ENCODE data around the gene STK39. TPM values are rescaled to one million over a fixed set of nuclear protein-coding genes. Genes with fewer than 3 reads are reported as not detected.

The STK39 gene
- total RNA-seq, 1 donor from 2014 or later: 0.50 TPM

DNA sequence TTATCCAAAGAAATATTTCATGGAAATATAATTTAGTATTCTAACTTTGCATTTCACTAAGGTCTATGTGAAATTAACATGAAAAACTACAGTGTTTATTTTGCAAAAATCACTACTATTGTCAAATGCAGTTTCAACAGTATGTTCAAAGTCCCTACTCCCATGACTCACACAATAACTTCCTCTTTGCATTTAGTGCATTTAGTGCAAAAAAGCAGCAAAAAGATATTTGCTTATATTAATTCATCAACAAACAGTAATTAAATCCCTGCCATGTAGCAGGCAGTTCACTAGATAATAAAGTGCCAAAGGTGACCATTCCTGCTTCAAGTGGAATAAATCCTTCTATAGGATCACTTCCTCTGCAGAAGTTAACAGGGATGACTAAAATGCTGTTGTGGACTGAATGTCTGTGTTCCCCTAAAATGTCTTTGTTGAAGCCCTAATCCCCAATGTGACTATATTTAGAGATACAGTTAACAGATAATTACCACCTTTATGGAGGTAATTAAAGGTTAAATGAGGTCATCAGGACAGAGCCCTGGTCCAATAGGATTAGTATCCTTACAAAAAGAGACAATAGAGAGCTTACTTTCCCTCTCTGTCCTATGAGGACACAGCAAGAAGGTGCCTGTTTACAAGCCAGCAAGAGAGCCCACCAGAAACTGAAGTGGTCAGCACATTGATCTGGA lies 61.7 kb downstream of the STK39 start:
- no peak for ATAC-seq
- no peak for DNase-seq (ENCODE audit: low spot score)

- no peak for DNase-seq (ENCODE audit: low spot score)
- no peak for ATAC-seq
These were observed 62.5 kb downstream of the STK39 start for GRCh38 chr2:168184681-168185513.

- no peak for DNase-seq (ENCODE audit: low spot score)
- ATAC-seq: no peak
These were observed 63.9 kb downstream of the STK39 start for GRCh38 chr2:168183308-168183997.

DNA sequence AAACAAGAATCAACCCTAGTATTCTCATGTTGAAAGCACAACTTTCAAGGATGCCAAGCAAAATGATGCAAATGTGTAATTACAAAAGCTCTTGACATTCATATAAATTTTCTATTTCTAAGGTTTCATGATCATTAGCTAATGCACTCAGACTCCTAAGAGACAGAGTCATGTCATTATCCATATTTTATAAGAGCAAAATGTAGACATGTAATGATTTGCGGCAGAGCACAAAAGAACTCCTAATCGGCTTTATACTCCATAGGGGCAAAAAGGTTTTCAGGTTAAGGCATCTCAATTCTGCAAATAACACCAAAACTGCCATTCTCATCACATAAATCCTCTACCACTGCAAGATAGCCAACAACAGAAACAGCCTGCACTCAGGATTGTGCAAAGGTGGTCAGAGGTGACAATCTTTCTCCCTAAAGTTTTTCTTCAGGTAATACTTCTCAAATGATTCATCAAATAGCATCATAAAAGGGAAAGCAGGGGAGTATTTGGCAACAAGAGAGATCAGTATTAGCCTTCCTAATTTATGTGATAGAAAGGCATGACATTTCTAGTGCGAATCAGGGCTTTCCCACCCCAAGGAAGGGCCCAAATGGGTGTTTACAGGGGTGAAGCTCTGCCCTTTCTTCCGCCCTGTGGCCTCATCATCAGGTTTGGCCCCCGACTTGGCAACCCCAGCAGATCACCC lies 64.7 kb downstream of the STK39 start:
- ATAC-seq (no peak), DNase-seq (ENCODE audit: low spot score) (no peak)

DNA sequence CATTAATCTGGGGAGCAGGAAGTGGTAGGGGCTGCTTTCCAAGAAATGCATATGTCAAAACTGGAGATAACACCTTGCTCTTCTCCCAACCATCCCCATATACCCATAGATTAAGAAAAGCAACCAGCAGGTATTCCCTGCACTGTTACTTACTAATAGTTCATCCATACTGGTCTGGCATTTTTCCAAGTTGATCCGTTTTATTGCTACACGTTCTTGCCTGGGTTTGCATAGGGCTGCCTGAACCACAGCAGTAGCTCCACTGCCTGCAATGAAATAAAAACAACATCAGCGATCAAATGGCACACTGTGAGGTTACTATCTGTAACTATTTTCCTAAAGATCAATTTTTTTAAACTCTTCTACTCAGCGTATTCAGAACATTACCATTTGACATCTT lies 65.6 kb downstream of the STK39 start:
- ATAC-seq (no peak), DNase-seq (ENCODE audit: low spot score) (no peak)

DNA sequence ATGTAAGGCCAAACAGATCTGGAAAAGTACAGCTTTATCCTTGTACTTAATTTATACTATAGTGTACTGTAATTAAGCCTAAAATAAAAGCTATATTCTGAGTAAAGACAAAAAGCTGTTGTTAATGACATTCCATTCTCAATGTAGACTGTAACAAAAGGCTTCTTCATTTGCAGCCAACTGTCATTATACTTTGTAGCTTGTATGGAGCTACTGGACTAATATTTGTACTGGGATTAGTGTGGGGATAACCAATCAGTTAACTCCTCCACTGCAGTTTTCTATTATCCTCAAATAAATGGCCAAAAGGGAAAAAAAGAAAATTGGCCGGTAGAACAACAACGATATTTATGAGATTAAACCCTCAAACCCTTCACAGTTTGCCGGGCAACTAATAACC lies 66.5 kb downstream of the STK39 start:
- DNase-seq (ENCODE audit: low spot score) (no peak), ATAC-seq (no peak)

DNA sequence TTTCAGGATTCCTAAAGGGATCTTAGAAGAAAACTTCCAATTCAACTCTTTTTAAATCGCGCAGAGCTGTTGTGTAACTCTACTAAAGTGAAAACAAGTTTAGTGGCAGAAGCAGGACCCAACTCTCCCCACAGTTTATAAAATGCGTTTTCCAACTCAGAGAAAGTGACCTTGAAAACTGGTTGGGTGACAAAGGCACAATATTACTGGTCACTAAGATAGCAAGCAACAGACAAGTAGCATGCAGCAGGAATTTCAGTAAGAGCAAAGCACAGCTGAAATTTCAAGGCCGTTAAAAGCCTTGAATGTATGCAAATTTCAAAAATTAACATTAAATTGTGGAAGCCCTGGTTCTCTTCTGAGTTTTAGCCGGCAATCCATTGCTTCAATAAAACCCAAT lies 66.9 kb downstream of the STK39 start:
- ATAC-seq: no peak
- DNase-seq (ENCODE audit: low spot score): no peak

DNA sequence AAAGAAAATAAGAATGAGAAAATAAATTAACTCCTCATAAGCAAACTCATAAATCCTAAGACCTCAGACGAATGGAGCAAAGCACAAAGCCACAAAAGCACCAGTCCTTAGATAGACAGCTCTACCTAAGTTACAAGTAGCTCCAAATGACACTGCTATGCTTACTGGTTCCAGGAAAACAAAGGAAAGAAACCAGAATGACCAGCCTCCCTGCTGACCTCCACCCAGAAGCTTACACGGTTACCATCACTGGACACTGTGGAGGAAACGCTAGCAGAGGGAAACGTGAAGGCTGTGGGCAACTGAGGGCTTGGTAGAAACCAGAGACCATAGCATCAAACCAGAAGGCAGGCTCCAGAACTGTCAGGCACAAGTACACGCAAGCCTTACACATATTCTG lies 67.8 kb downstream of the STK39 start:
- ATAC-seq (no peak), DNase-seq (ENCODE audit: low spot score) (no peak)

- no peak for ATAC-seq
These were observed 68.7 kb downstream of the STK39 start for GRCh38 chr2:168178520-168179324.

DNA sequence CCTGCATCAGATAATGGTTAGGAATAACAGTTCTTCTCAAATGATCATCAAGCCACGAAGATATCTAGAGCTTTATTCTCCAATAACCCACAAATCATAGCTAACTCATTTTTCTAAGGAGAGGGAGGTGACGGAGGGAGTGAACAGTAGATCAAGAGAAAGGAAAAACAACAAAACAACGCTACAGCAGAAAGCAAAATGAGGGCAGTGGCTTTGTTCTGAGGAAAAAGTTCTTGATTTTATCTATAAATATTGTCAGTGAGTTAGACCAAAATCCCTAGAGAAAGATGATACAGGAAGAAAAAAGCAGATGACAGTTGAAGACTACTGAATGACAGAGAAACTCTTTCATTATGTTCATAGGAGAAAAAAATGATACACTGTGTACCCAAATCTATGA lies 71.0 kb downstream of the STK39 start:
- ATAC-seq (no peak), DNase-seq (ENCODE audit: low spot score) (no peak)

More at GRCh38 chr2:168178520-168179324, 68.7 kb downstream of the STK39 start:
- no peak for DNase-seq (ENCODE audit: low spot score)

DNA sequence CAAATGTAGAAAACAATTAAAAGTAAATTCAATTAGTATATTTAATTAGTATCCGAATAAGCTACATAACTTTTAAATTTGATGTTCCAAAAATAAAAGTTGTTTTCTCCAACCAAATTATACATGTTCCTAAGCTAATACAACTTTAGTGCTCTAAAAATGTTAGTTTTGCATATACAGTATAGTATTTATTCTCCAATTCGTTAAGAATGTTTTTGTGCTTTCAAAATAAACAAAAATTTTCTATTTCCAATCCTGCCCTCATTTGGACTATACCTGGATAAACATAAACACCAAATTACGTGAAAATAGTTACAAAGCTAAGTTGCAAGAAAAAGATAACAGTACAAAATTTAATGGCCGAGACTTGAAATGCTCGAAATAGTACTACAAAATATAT lies 71.9 kb downstream of the STK39 start:
- ATAC-seq (no peak), DNase-seq (ENCODE audit: low spot score) (no peak)

- DNase-seq (ENCODE audit: low spot score): no peak
- no peak for ATAC-seq
These were observed 72.6 kb downstream of the STK39 start for GRCh38 chr2:168174756-168175155.

GRCh38 chr2:168172071-168172470 lies 75.3 kb downstream of the STK39 start:
- ATAC-seq: no peak
- no peak for DNase-seq (ENCODE audit: low spot score)

- ATAC-seq (no peak), DNase-seq (ENCODE audit: low spot score) (no peak)
These were observed 76.2 kb downstream of the STK39 start for GRCh38 chr2:168171059-168171762.

GRCh38 chr2:168169097-168169745 lies 78.2 kb downstream of the STK39 start:
- no peak for ATAC-seq
- DNase-seq (ENCODE audit: low spot score): no peak

DNA sequence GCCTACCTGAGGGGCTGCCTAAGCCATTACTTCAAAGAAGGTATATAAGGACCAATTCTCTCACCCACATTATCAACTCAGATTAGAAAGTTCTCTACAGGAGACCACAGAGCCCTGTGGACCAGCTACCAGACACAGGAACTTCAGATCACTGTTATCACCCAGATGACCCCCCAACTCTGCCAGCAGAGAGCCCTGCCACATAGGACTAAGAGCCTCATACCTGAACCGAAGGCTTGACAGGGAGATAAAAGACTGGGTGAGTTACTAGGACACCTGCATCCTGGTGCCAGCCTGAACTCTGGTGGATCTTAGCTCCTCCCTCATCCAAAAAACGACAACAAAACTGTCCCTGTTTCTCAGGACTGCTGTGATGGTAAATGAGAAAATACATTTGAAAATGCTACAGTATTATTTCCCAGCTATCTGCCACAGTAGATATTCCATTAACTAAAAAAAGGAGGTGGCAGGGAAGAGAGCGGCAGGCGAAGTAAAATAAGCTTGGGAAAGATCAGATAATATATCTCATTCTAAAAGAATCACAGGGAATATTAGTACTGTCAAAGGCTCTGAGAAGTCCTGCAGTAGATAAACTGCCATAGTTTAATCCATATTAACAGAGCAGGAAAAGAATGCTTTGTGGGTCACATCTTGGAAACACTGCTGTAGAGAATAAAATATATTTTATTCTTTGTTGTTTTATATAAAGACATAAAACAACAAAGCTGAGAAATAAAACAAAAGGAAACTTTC lies 79.7 kb downstream of the STK39 start:
- ATAC-seq (no peak), DNase-seq (ENCODE audit: low spot score) (no peak)

GRCh38 chr2:168166902-168167510 lies 80.4 kb downstream of the STK39 start:
- ATAC-seq (no peak), DNase-seq (ENCODE audit: low spot score) (no peak)
